Measurements from ENCODE around the gene USP25. TPM values are rescaled to one million over a fixed set of nuclear protein-coding genes. Genes with fewer than 3 reads are reported as not detected.

USP25 gene
- total and polyA plus RNA-seq, 8 donors, result 8.2 to 91.6 (median 25.5) TPM

GRCh38 chr21:15797577-15798363, 68.0 kb downstream of the USP25 start:
- intact Hi-C loops (cut with DNase I; ENCODE audit: low total_unique reads), result no loop called here
- H3K36me3 ChIP-seq, result no peaks in the 10 kb centered on the region
- no peaks in the 10 kb centered on the region for H3K27me3 ChIP-seq
- DNase-seq, result peak in 1 of 2 donors; percentile 29
- no peak overlapping the region for H3K4me3 ChIP-seq
- H3K9me3 ChIP-seq, result no peaks in the 10 kb centered on the region
- no peak overlapping the region for H3K27ac ChIP-seq
- TF ChIP-seq CTCF (IDR thresholded peaks at IDR 0.05), result no peak
- no peak for TF ChIP-seq POLR2AphosphoS5 (IDR thresholded peaks at IDR 0.05)
- no peak for TF ChIP-seq EP300 (IDR thresholded peaks at IDR 0.05)
- no peak for TF ChIP-seq POLR2A (IDR thresholded peaks at IDR 0.05)
- peaks cover 0 to 30% (median 14%) of the 10 kb centered on the region in 4 donors for H3K4me1 ChIP-seq
- 79 to 84% (median 82%) methylated on average over 3 of the region's 3 CpGs for WGBS, 5 donors

GRCh38 chr21:15801352-15801863, 71.6 kb downstream of the USP25 start:
- DNase-seq, result no peak
- Histone ChIP-seq H3K27me3 (no peaks in the 10 kb centered on the region), H3K4me1 (peaks cover 0 to 24% (median 11%) of the 10 kb centered on the region in 4 donors), H3K36me3 (peaks cover 0 to 9% (median 2%) of the 10 kb centered on the region in 4 donors), H3K27ac (no peak overlapping the region), H3K9me3 (no peaks in the 10 kb centered on the region), H3K4me3 (no peak overlapping the region)
- intact Hi-C loops (cut with DNase I; ENCODE audit: low total_unique reads), result no loop called here
- TF ChIP-seq POLR2AphosphoS5 (IDR thresholded peaks at IDR 0.05) (no peak), EP300 (IDR thresholded peaks at IDR 0.05) (no peak), CTCF (IDR thresholded peaks at IDR 0.05) (no peak), POLR2A (IDR thresholded peaks at IDR 0.05) (no peak)
- WGBS, 5 donors, result 97 to 100% (median 99%) methylated on average over 3 of the region's 3 CpGs

GRCh38 chr21:15804247-15805005, 74.6 kb downstream of the USP25 start:
- Histone ChIP-seq H3K36me3 (peaks cover 0 to 15% (median 8%) of the 10 kb centered on the region in 4 donors), H3K27ac (no peak overlapping the region), H3K4me1 (peaks cover 0 to 7% (median 2%) of the 10 kb centered on the region in 4 donors), H3K9me3 (no peaks in the 10 kb centered on the region), H3K27me3 (no peaks in the 10 kb centered on the region), H3K4me3 (no peak overlapping the region)
- intact Hi-C loops (cut with DNase I; ENCODE audit: low total_unique reads), result no loop called here
- no peak for TF ChIP-seq POLR2AphosphoS5 (IDR thresholded peaks at IDR 0.05)
- 93 to 99% (median 96%) methylated on average over 4 of the region's 4 CpGs for WGBS, 5 donors
- peak in 1 of 2 donors; percentile 36 for DNase-seq

GRCh38 chr21:15809065-15809464, 79.3 kb downstream of the USP25 start:
- H3K4me1 ChIP-seq, result no peaks in the 10 kb centered on the region
- no peaks in the 10 kb centered on the region for H3K27me3 ChIP-seq
- no peak overlapping the region for H3K27ac ChIP-seq
- H3K9me3 ChIP-seq, result no peaks in the 10 kb centered on the region
- intact Hi-C loops (cut with DNase I; ENCODE audit: low total_unique reads), result no loop called here
- DNase-seq, result no peak
- 90 to 98% (median 94%) methylated on average over 7 of the region's 7 CpGs for WGBS, 5 donors
- H3K4me3 ChIP-seq, result no peak overlapping the region
- peaks cover 0 to 40% (median 22%) of the 10 kb centered on the region in 4 donors for H3K36me3 ChIP-seq
- TF ChIP-seq POLR2AphosphoS5 (IDR thresholded peaks at IDR 0.05), result no peak
- TF ChIP-seq EP300 (IDR thresholded peaks at IDR 0.05), result no peak
- TF ChIP-seq CTCF (IDR thresholded peaks at IDR 0.05), result no peak
- no peak for TF ChIP-seq POLR2A (IDR thresholded peaks at IDR 0.05)
